ENCODE measurements around the gene ZBTB7B.

DNA sequence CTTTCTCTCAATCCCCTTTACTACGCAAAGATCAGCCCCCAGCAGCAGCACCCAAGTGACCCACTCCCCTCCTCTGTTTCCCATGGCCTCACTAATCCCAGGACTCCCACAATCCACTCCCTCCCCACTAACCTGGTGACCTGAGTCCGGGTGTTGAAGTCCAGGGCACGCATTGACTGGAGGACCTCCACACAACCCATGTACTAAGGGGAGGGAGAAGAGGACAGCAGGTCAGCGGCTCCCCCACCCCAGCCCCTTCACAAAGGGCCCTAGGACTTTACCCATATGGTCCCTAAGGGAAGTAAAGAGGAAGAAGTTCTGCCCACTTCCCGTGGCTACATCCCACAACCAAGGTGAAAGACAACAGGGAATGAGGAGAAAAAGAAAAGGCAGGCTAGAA, 33.4 kb upstream of the ZBTB7B start:
- TF ChIP-seq POLR2A (IDR thresholded peaks at IDR 0.05; ENCODE audit: low read length) (no peak; the same call in 1 of the 2 replicates), HDAC2 (IDR thresholded peaks at IDR 0.05) (no peak), RCOR1 (IDR thresholded peaks at IDR 0.05; ENCODE audit: low read depth, low read length) (no peak), JUN (IDR thresholded peaks at IDR 0.05) (no peak), SREBF2 (IDR thresholded peaks at IDR 0.05) (no peak), EP300 (IDR thresholded peaks at IDR 0.05) (no peak), RAD21 (conservative IDR thresholded peaks at IDR 0.05 in 1 of 2, IDR thresholded peaks at IDR 0.05 in 1 of 2) (no peak), BHLHE40 (IDR thresholded peaks at IDR 0.05; ENCODE audit: low read depth, low read length) (no peak), MAFK (IDR thresholded peaks at IDR 0.05; ENCODE audit: partially characterized antibody) (no peak)
- TF ChIP-seq, protein P1, sequence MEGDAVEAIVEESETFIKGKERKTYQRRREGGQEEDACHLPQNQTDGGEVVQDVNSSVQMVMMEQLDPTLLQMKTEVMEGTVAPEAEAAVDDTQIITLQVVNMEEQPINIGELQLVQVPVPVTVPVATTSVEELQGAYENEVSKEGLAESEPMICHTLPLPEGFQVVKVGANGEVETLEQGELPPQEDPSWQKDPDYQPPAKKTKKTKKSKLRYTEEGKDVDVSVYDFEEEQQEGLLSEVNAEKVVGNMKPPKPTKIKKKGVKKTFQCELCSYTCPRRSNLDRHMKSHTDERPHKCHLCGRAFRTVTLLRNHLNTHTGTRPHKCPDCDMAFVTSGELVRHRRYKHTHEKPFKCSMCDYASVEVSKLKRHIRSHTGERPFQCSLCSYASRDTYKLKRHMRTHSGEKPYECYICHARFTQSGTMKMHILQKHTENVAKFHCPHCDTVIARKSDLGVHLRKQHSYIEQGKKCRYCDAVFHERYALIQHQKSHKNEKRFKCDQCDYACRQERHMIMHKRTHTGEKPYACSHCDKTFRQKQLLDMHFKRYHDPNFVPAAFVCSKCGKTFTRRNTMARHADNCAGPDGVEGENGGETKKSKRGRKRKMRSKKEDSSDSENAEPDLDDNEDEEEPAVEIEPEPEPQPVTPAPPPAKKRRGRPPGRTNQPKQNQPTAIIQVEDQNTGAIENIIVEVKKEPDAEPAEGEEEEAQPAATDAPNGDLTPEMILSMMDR (IDR thresholded peaks at IDR 0.05): no peak
- TF ChIP-seq, protein P2, sequence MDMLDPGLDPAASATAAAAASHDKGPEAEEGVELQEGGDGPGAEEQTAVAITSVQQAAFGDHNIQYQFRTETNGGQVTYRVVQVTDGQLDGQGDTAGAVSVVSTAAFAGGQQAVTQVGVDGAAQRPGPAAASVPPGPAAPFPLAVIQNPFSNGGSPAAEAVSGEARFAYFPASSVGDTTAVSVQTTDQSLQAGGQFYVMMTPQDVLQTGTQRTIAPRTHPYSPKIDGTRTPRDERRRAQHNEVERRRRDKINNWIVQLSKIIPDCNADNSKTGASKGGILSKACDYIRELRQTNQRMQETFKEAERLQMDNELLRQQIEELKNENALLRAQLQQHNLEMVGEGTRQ (IDR thresholded peaks at IDR 0.05): no peak

All from A549 (cell line).